ENCODE data around the gene DLGAP3. TPM values are rescaled to one million over a fixed set of nuclear protein-coding genes. Genes with fewer than 3 reads are reported as not detected.

Gene DLGAP3
- total RNA-seq, 4 donors from 2014 or later: 0.55 TPM; not detected in 3

GRCh38 chr1:34924759-34925555 lies 4.5 kb downstream of the DLGAP3 start:
- H3K9me3 ChIP-seq: no peaks in the 10 kb centered on the region
- 9% methylated on average over 16 of the region's 16 CpGs for WGBS

GRCh38 chr1:34923490-34923889 lies 6.0 kb downstream of the DLGAP3 start:
- no peak for TF ChIP-seq POLR2A (IDR thresholded peaks at IDR 0.05)
- no peak for TF ChIP-seq EP300 (IDR thresholded peaks at IDR 0.05)
- TF ChIP-seq POLR2AphosphoS5 (IDR thresholded peaks at IDR 0.05): no peak
- no peak for TF ChIP-seq CTCF (IDR thresholded peaks at IDR 0.05)
- Histone ChIP-seq H3K4me1 (peaks cover 2% of the 10 kb centered on the region), H3K4me3 (no peak overlapping the region), H3K9me3 (no peaks in the 10 kb centered on the region), H3K27me3 (peaks cover 81% of the 10 kb centered on the region), H3K27ac (no peak overlapping the region), H3K36me3 (no peaks in the 10 kb centered on the region)
- no peak for DNase-seq (ENCODE audit: low spot score in 2 of 2)

More at GRCh38 chr1:34924759-34925555, 4.5 kb downstream of the DLGAP3 start:
- Histone ChIP-seq H3K4me3 (no peak overlapping the region), H3K27me3 (peaks cover 82% of the 10 kb centered on the region), H3K4me1 (peaks cover 15% of the 10 kb centered on the region), H3K36me3 (no peaks in the 10 kb centered on the region), H3K27ac (no peak overlapping the region)
- TF ChIP-seq POLR2AphosphoS5 (IDR thresholded peaks at IDR 0.05): no peak
- no peak for DNase-seq (ENCODE audit: low spot score in 2 of 2)

- H3K9me3 ChIP-seq: no peaks in the 10 kb centered on the region
- no peak for TF ChIP-seq POLR2A (IDR thresholded peaks at IDR 0.05)
- TF ChIP-seq POLR2AphosphoS5 (IDR thresholded peaks at IDR 0.05): no peak
- TF ChIP-seq EP300 (IDR thresholded peaks at IDR 0.05): no peak
- TF ChIP-seq CTCF (IDR thresholded peaks at IDR 0.05): no peak
- peaks cover 2% of the 10 kb centered on the region for H3K4me1 ChIP-seq
- H3K4me3 ChIP-seq: no peak overlapping the region
- H3K27ac ChIP-seq: no peak overlapping the region
- no peaks in the 10 kb centered on the region for H3K36me3 ChIP-seq
- peaks cover 40% of the 10 kb centered on the region for H3K27me3 ChIP-seq
- DNase-seq (ENCODE audit: low spot score in 2 of 2): no peak
- 59% methylated on average over 3 of the region's 14 CpGs for WGBS
These were observed 10.4 kb downstream of the DLGAP3 start for GRCh38 chr1:34918977-34919561.

GRCh38 chr1:34918386-34918976 lies 11.0 kb downstream of the DLGAP3 start:
- no peak for DNase-seq (ENCODE audit: low spot score in 2 of 2)
- Histone ChIP-seq H3K27me3 (peaks cover 35% of the 10 kb centered on the region), H3K9me3 (no peaks in the 10 kb centered on the region), H3K27ac (no peak overlapping the region), H3K4me1 (peaks cover 2% of the 10 kb centered on the region), H3K4me3 (no peak overlapping the region), H3K36me3 (no peaks in the 10 kb centered on the region)
- TF ChIP-seq POLR2A (IDR thresholded peaks at IDR 0.05) (no peak), EP300 (IDR thresholded peaks at IDR 0.05) (no peak), POLR2AphosphoS5 (IDR thresholded peaks at IDR 0.05) (no peak), CTCF (IDR thresholded peaks at IDR 0.05) (no peak)
- WGBS: 40% methylated on average over 8 of the region's 11 CpGs

- TF ChIP-seq POLR2AphosphoS5 (IDR thresholded peaks at IDR 0.05) (no peak), EP300 (IDR thresholded peaks at IDR 0.05) (no peak), POLR2A (IDR thresholded peaks at IDR 0.05) (no peak), CTCF (IDR thresholded peaks at IDR 0.05) (no peak)
- H3K4me1 ChIP-seq: peaks cover 2% of the 10 kb centered on the region
- 87% methylated on average over 6 of the region's 6 CpGs for WGBS
- no peak for DNase-seq (ENCODE audit: low spot score in 2 of 2)
- H3K9me3 ChIP-seq: no peaks in the 10 kb centered on the region
- H3K27ac ChIP-seq: no peak overlapping the region
- no peak overlapping the region for H3K4me3 ChIP-seq
- H3K36me3 ChIP-seq: no peaks in the 10 kb centered on the region
- H3K27me3 ChIP-seq: peaks cover 24% of the 10 kb centered on the region
These were observed 12.4 kb downstream of the DLGAP3 start for GRCh38 chr1:34917017-34917416.

Measured in suprapubic skin (tissue), 4 donors.